SK-N-SH (cell line): ENCODE measurements around the gene DDA1. TPM values are rescaled to one million over a fixed set of nuclear protein-coding genes. Genes with fewer than 3 reads are reported as not detected.

Experiments
- CTCF ChIA-PET: fragments of 300-600, 350-600 bp; formaldehyde crosslinking; extraction: SDS; loops from one replicate; lab custom pipeline; 2021; lab: Yijun Ruan, JAX
- POLR2A ChIA-PET: fragments of 350-600 bp; sonication (Branson Sonifier 250); formaldehyde crosslinking; extraction: SDS; loops from one replicate; lab custom pipeline; 2020; ENCODE audit warnings: antibody characterized with exemption, inconsistent platforms; lab: Yijun Ruan, JAX
- DNase-seq: peaks from one replicate; pipeline ENCODE4 v3.0.0; 2012
- H2AFZ ChIP-seq: fragments of 200-600 bp; sonication (generic); 2 replicates; pipeline ENCODE4 v1.8.1; 2016; ENCODE audit warnings: antibody characterized with exemption, mild to moderate bottlenecking, low read depth
- H3F3A ChIP-seq: fragments of 200-600 bp; sonication (generic); replicated peaks from 2 replicates; pipeline ENCODE3; 2016; ENCODE audit warnings: antibody characterized with exemption, mild to moderate bottlenecking; ENCODE audit not compliant: insufficient read depth
- H3K27ac ChIP-seq, 2 experiments: fragments of 200-500 bp in 1 of 2; fragments of 200-600 bp in 1 of 2; sonication (Bioruptor generic) in 1 of 2; sonication (generic), shearing (Covaris generic) in 1 of 2; 2 replicates each; pipeline versions ENCODE4 v1.5.1 to v1.6.1; 2014 to 2016; ENCODE audit warnings: low read depth in 2 of 2, inconsistent platforms in 1 of 2, low read length in 1 of 2, mild to moderate bottlenecking in 1 of 2, mixed read lengths in 1 of 2
- H3K27me3 ChIP-seq: fragments of 200-600 bp; sonication (generic), shearing (Covaris generic); 2 replicates; pipeline ENCODE4 v1.6.1; 2016; ENCODE audit warnings: mixed run types; ENCODE audit not compliant: insufficient read depth
- H3K36me3 ChIP-seq, 2 experiments: fragments of 200-500 bp in 1 of 2; fragments of 200-600 bp in 1 of 2; sonication (Bioruptor generic) in 1 of 2; sonication (generic) in 1 of 2; replicated peaks in 1 of 2; 2 replicates each; pipeline versions ENCODE3 to v1.5.1; 2014 to 2016; ENCODE audit warnings: low read length in 1 of 2, mild to moderate bottlenecking in 1 of 2; ENCODE audit not compliant: insufficient read depth in 2 of 2, control insufficient read depth in 1 of 2
- H3K4me1 ChIP-seq, 2 experiments: fragments of 200-500 bp in 1 of 2; fragments of 200-600 bp in 1 of 2; sonication (Bioruptor generic) in 1 of 2; sonication (generic), shearing (Covaris generic) in 1 of 2; 2 replicates each; pipeline versions ENCODE4 v1.5.1 to v1.6.1; 2014 to 2016; ENCODE audit warnings: low read depth in 1 of 2, low read length in 1 of 2, mixed run types in 1 of 2; ENCODE audit not compliant: insufficient read depth in 2 of 2, control insufficient read depth in 1 of 2
- H3K4me2 ChIP-seq: fragments of 200-600 bp; sonication (generic), shearing (Covaris generic); 2 replicates; pipeline ENCODE4 v1.6.1; 2017; ENCODE audit warnings: mixed run types
- H3K4me3 ChIP-seq, 2 experiments: fragments of 200-500 bp in 1 of 2; fragments of 200-600 bp in 1 of 2; sonication (Bioruptor generic) in 1 of 2; sonication (generic), shearing (Covaris generic) in 1 of 2; 2 replicates each; pipeline versions ENCODE4 v1.5.1 to v1.8.1; 2014 to 2016; ENCODE audit warnings: low read depth in 2 of 2, inconsistent platforms in 1 of 2, low read length in 1 of 2, mild to moderate bottlenecking in 1 of 2, mixed read lengths in 1 of 2, moderate library complexity in 1 of 2
- H3K79me2 ChIP-seq: fragments of 200-600 bp; sonication (generic); 2 replicates; pipeline ENCODE4 v1.8.1; 2017; ENCODE audit warnings: mild to moderate bottlenecking; ENCODE audit not compliant: insufficient read depth
- H3K9ac ChIP-seq: fragments of 200-600 bp; sonication (generic); 2 replicates; pipeline ENCODE4 v1.6.1; 2017; ENCODE audit warnings: mixed run types
- H3K9me2 ChIP-seq: fragments of 200-600 bp; sonication (generic); 2 replicates; pipeline ENCODE4 v1.6.1; 2017; ENCODE audit warnings: mixed run types
- H3K9me3 ChIP-seq: fragments of 200-600 bp; sonication (generic); 2 replicates; pipeline ENCODE4 v1.6.1; 2017; ENCODE audit warnings: mixed run types, mild to moderate bottlenecking, moderate library complexity
- H4K20me1 ChIP-seq: fragments of 200-600 bp; sonication (generic); 2 replicates; pipeline ENCODE4 v1.6.1; 2017; ENCODE audit warnings: mild to moderate bottlenecking, mixed run types; ENCODE audit not compliant: insufficient read depth
- CTCF ChIP-seq: fragments of 200-600 bp; sonication (generic); IDR thresholded peaks from 2 replicates; pipeline ENCODE4 v1.6.1; 2017; ENCODE audit warnings: antibody characterized with exemption, mild to moderate bottlenecking, moderate library complexity
- EZH2phosphoT487 ChIP-seq: fragments of 200-600 bp; sonication (generic); IDR thresholded peaks from 2 replicates; pipeline ENCODE4 v1.6.1; 2017; ENCODE audit warnings: low read depth, mixed run types, mild to moderate bottlenecking, antibody characterized with exemption, moderate library complexity, borderline replicate concordance
- FOSL2 ChIP-seq: IDR thresholded peaks from 2 replicates; pipeline ENCODE4 v1.4.0; 2012; ENCODE audit warnings: low read depth, mild to moderate bottlenecking, moderate library complexity, borderline replicate concordance
- MXI1 ChIP-seq: IDR thresholded peaks from 2 replicates; pipeline ENCODE4 v1.6.1; 2012; ENCODE audit warnings: mild to moderate bottlenecking, low read depth, low read length, improper control_type of control experiment
- SIN3A ChIP-seq: IDR thresholded peaks from 2 replicates; pipeline ENCODE4 v1.6.1; 2012; ENCODE audit warnings: low read depth, mild to moderate bottlenecking, low read length, moderate library complexity, borderline replicate concordance
- TCF12 ChIP-seq: IDR thresholded peaks from 2 replicates; pipeline ENCODE4 v1.4.0; 2012
- USF1 ChIP-seq: IDR thresholded peaks from 2 replicates; pipeline ENCODE4 v1.4.0; 2012; ENCODE audit warnings: low read depth, borderline replicate concordance
- USF2 ChIP-seq: fragments of 150-350 bp; IDR thresholded peaks from 2 replicates; pipeline ENCODE4 v1.6.1; 2017; ENCODE audit warnings: antibody characterized with exemption, low read length, low read depth, borderline replicate concordance
- YY1 ChIP-seq: IDR thresholded peaks from 2 replicates; pipeline ENCODE4 v1.4.0; 2012; ENCODE audit warnings: low read depth, mild to moderate bottlenecking
- WGBS: methylation state at CpG from one replicate; pipeline ENCODE4 v1.1.6; 2017; ENCODE audit warnings: low lambda C conversion rate; 5-methylcytosine and 5-hydroxymethylcytosine counted together
- polyA plus RNA-seq, 3 experiments: library from polyadenylated mRNA; depleted of rRNA; stranded (reverse); fragments of >200 nt; gene quantifications; 2 replicates each; pipeline ENCODE4 v1.2.3, GENCODE V29; 2012

Gene DDA1
- polyA plus RNA-seq, 1 of the 3 experiments (the other 2 are of a cell fraction): 135 TPM

- TF ChIP-seq CTCF (peak; percentile 60), FOSL2 (no peak), USF1 (peak; percentile 79), USF2 (peak; percentile 50; the same call in 1 of the 2 replicates), MXI1 (peak; percentile 47), EZH2phosphoT487 (no peak)
Observed at GRCh38 chr19:17303167-17303939, 6.0 kb upstream of the DDA1 start, which contains the start of gene ABHD8 (continued).

- no peak overlapping the region for H3K9ac ChIP-seq
- no peak for DNase-seq
- POLR2A ChIA-PET: interaction anchor here (0.7 to 1.2 kb wide), 3 partner anchors 11 to 517 kb away, joined by 3 read pairs; partner anchors contain the start of gene USE1
- H4K20me1 ChIP-seq: no peaks in the 10 kb centered on the region
- H3K36me3 ChIP-seq: no peaks in the 10 kb centered on the region
- WGBS: 86% methylated on average over 10 of the region's 12 CpGs
- peaks cover 18% of the 10 kb centered on the region for H3F3A ChIP-seq
- no peak overlapping the region for H3K4me3 ChIP-seq
- peak overlapping the region; percentile 90; the same call in 1 of the 2 replicates for H2AFZ ChIP-seq
- no peaks in the 10 kb centered on the region for H3K9me3 ChIP-seq
- peaks cover 12 to 30% of the 10 kb centered on the region in 2 experiments; a peak in 3 of 4 replicates for H3K4me1 ChIP-seq
- H3K27me3 ChIP-seq: no peaks in the 10 kb centered on the region
- CTCF ChIA-PET: interaction anchor here (0.7 to 2.5 kb wide), 5 partner anchors 11 to 82 kb away, joined by 3 to 17 read pairs (median 5); no protein-coding TSS in a partner anchor
- H3K4me2 ChIP-seq: peak overlapping the region; percentile 87
- peak overlapping the region in 1 of 2 experiments; percentile 51; a peak in 1 of 4 replicates for H3K27ac ChIP-seq
- H3K9me2 ChIP-seq: no peaks in the 10 kb centered on the region
- TF ChIP-seq SIN3A: no peak
- TF ChIP-seq TCF12: no peak
- TF ChIP-seq USF1: no peak
- no peak for TF ChIP-seq YY1
- TF ChIP-seq, all 33 proteins: peak for 0
- H3K79me2 ChIP-seq: peaks cover 21% of the 10 kb centered on the region
Observed at GRCh38 chr19:17303940-17304267, 5.5 kb upstream of the DDA1 start.
